Stimulated activated CD4-positive, alpha-beta T cell treated with anti-CD3 and anti-CD28 coated beads, Interleukin-2, amount 100 ng/mL, for 24 hours (primary cell): ENCODE data around the gene FNBP1.
"Not testable (repeated sequence)": the region's sequence is repeated elsewhere in the genome, so short reads cannot be mapped to it uniquely, and the experiment has no call there.

Experiments
- DNase-seq, 2 donors: peaks; one replicate each; pipeline ENCODE4 v3.0.0-alpha.2; 2020

The FNBP1 gene

DNA sequence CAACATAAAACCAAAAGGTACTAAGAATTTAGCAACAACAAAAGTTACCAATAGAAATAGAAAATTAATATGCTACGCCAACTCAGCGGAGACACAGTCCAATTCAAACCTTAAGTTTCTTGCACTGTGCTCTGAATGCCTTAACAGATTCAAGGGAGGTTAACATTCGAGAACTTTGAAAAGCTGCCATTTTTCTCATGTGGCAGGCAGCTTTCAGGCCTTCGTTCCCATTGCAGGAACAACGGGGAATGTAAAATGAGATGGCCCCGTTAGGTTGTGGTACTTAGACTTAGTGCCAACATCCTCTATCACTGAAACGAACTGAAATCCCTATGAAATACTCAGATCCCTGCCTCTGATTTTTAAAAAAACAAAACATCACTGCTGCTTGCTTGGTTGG lies 22.4 kb downstream of the FNBP1 start:
- no peak for DNase-seq

DNA sequence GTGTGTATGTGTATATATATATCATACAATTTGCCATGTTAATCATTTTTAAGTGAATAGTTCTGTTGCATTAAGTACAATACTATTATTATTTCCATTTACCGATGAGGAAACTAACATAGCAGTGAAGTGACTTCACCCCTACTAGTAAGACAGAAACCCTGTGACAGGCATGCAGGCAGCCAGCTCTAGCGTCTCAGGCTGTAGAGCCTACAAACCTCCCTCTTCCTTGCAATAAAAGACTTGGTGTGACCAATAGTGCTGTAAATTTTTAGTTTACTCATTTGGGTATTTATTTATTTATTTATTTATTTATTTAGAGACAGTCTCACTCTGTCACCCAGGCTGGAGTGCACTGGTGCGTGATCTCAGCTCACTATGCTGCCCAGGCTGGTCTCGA lies 24.7 kb downstream of the FNBP1 start:
- DNase-seq = peak in 1 of 2 donors; percentile 18

DNA sequence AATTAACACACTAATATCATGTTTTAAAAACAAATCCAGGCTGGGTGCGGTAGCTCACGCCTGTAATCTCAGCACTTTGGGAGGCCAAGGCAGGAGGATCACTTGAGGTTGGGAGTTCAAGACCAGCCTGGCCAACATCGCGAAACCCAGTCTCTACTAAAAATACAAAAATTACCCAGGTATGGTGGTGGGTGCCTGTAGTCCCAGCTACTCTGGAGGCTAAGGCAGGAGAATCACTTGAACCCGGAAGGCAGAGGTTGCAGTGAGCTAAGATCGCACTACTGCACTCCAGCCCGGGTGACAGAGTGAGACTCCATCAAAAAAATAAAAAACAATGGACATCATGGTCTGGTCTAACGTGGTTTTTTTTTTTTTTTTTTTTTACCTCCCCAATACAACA lies 25.5 kb downstream of the FNBP1 start:
- not testable (repeated sequence) for DNase-seq

DNA sequence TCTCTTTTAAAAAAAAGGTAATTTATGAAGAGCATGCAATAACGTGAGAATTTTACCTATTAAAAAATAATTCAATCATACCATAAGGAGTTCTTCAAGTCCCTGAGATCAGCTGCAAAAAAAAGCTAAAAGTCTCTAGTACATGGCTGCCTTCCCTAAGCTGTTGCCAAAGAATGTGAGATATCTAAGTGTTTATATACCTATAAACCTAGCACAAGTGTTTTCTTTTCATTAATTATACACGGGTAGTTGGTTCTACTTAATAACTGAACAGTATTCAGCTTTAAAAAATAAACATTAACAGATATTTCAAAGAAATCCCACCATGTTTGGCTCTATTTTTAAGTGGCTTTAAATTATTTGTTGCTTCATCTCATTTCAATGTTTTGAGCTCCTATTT lies 25.9 kb downstream of the FNBP1 start:
- no peak for DNase-seq

DNA sequence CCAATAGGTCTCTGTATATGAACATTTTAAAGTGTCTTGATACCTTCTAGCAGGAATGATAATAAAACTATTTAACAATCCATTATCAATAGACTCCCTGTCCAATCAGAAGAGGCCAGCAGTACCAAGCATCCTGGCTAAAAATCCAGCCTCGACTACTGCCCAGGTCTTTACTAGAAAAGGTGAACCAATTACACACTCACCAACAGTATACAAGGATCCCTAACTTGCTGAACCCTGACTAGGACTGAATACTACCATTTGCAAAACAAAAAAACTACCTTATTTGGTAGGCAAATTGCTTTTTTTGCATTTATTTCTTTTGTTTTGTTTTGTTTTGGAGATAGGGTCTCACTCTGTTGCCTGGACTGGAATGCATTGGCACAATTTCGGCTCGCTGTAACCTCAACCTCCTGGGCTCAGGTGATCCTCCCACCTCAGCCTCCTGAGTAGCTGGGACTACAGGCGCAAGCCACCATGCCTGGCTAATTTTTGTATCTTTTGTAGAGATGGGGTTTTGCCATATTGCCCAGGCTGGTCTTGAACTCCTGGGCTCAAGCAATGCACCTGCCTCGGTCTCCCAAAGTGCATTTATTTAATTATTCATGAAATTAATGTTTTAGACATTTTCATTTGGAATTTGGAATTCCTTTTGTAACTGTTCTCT lies 27.5 kb downstream of the FNBP1 start:
- no peak for DNase-seq

DNA sequence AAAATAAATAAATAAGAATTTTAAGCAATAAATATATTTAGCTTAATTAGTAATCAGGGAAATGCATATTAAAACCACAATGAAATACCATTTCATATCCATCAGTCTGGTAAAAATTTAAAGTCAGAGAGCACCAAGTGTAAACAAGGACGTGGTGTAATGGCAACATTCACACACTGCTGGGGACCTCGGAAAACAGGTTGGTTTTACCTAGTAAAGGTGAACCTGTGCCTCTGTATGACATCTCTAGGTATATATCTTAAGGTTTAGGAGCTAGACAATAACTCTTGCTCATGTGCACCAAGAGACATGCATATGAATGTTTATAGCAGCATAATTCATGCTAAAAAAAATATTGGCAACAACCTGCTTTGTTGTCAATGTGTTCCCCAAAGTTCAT lies 29.7 kb downstream of the FNBP1 start:
- no peak for DNase-seq

DNA sequence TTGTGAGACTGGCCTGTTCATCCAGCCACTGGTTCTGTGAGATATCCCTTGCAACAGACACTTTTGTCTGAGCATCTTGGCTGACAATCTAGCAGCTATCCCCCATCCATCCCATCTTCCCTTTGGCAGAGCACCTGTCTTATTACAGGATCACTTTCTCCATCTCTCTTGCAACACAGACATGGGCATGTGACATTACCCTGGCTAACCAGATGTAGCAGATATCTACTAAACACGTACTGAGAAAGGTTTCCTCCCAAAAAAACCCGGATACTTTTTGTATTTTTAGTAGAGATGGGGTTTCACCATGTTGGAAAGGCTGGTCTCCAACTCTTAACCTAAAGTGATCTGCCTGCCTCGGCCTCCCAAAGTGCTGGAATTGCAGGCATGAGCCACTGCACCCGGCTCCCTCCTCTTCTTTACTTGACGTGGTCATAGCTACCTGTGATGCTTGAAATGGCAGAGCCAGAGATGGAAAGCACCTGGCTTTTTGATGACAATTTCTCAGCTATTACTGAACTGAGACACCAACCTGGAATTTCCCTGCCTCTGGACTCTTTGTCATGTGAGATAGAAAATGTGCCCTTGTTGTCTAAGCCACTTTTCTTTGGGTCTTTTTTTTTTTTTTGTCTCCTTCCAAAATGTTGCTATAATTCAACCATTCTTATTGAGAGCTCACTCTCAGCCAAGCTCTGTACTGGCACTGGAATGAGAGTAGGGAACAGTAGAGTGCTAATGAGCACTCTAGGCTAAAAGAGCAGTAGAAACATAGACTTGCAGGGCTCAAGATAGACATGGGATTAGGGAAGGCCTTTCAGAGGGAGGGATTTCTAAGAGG lies 32.6 kb downstream of the FNBP1 start:
- DNase-seq = peak in 1 of 2 donors; percentile 52

DNA sequence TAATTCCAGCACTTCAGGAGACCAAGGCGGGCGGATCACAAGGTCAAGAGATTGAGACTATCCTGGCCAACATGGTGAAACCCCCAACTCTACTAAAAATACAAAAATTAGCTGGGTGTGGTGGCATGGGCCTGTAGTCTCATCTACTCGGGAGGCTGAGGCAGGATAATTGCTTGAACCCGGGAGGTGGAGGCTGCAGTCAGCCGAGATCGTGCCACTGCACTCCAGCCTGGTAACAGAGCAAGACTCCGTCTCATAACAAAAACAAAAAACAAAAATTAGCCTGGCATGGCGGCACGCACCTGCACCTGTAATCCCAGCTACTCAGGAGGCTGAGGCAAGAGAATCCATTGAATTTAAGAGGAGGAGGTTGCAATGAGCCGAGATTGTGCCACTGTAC lies 33.4 kb downstream of the FNBP1 start:
- DNase-seq = not testable (repeated sequence)

DNA sequence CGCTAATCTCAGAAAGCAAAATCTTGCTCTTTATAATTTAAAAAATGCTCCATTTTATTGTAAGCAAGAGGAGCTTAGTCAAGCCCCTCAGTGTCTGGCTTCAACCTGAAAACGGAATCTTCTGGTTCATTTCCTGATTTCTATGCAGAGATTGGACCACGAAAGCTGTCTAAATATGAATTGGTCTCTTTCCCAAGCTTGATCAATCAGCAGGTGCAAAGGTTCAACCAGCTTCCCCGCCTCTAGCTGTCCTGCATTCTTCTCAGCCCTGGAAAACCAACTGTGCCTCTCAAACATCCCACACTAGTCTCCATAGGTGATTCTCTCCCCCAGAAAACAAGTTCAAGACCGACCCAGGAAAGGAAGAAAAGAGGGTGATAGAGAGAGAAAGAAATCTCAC lies 34.5 kb downstream of the FNBP1 start:
- no peak for DNase-seq

DNA sequence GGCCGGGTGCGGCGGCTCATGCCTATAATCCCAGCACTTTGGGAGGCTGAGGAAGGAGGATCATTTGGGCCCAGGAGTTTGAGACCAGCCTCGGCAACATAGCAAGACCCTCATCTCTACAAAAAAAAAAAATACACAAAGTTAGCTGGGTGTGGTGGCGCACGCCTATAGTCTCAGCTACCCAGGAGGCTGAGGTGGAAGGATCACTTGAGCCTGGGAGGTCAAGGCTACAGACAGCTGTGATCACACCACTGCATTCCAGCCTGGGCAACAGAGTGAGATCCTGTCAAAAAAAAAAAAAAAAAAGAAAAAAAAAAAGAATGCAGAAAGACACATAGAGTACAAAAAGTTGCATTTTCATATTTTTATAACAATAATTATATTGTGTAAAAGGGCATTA lies 36.0 kb downstream of the FNBP1 start:
- not testable (repeated sequence) for DNase-seq

DNA sequence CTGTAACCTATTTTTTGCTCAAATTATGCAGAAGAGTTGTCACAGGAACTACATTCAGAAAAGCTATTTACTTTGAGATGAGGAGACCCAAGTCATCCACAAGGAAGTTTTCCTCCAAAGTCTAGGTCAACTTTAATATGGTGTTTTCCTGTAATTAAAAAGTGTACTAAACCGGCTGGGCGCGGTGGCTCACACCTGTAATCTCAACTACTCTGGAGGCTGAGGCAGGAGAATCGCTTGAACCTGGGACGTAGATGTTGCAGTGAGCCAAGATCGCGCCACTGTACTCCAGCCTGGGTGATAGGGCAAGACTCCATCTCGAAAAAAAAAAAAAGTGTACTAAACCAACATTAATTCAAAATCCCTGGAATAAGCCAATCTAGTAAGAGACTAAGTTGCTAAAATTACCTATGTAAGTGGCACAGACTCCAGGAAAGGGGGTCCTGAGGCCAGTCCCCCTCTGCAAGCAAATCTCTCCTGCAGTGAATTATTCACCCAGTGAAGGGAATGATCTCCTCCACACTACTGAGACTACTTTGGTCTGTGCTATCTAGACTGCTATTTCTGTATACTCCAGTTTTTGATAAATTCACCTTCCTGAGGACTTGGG lies 38.9 kb downstream of the FNBP1 start:
- DNase-seq = no peak

DNA sequence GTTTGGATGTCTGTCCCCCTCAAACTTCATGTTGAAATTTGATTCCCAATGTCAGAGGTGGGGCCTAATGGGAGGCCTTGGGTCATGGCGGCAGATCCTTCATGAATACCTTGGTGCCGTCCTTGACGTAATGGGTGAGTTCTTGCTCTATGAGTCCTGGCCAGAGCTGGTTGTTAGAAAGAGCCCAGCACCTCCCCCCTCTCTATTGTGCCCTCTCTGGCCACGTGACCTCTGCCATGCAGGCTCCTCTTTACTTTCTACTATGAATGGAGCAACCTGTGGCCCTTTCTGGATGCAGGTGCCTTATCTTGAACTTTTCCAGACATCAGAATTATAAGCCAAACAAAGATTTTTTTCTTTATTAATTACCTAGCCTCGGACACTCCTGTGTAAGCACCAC lies 40.7 kb downstream of the FNBP1 start:
- DNase-seq = no peak

DNA sequence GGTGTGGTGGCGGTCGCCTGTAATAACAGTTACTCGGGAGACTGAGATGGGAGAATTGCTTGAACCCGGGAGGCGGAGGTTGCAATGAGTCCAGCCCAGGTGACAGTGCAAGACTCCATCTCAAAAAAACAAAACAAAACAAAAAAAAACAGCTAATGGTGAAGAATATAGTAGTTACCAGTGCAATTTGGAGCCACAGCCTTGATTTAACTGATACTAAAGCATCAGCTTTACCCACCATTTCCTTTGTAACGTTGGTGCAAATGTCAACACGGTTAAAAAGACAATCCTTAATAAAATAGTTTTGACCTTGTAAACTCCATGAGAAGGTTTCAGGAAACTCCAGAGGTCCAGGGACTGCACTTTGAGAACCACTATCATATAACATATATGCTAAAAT lies 41.8 kb downstream of the FNBP1 start:
- DNase-seq = no peak

DNA sequence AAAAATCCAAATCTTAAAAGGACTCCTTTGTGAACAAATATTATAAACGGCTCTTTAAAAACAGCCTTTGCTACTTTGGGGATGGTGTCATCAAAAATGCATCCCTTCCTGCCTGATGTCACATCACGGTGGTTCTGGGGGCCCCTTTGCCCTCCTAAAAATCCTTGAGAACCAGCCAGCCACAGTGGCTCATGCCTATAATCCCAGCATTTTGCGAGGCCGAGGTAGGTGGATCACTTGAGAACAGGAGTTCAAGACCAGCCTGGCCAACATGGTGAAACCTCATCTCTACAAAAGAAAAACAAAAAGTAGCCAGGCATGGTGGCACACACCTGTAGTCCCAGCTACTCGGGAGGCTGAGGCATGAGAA lies 43.9 kb downstream of the FNBP1 start:
- no peak for DNase-seq

DNA sequence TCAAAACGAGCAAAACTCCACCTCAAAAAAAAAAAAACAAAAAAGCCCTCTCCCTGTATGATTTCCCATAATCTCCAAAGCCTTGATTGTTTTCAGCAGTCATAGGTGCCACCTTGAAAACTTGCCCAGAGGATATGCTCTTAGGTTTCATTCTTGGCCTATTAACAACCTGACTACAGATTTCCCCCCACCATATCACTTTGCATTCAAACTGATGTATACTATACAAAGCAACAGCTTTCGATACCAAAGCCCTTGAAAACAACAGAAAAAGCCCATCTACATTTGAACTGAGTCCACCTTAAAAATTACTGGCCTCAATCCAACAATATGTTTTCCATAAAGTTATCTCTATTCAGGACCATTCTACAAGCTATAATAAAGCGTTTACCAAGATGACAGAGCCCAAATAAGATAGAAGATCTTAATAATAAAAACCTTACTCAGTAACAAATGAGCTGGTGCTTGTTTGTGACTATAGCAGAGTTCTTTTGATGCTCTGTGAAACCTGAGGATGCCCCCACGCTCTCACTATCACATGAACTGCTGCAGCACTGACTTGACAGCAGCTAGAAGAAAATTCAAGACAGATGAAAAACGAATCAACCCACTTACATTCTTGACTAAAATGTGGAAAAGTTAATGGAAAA lies 44.4 kb downstream of the FNBP1 start:
- DNase-seq = peak in 1 of 2 donors; percentile 54

DNA sequence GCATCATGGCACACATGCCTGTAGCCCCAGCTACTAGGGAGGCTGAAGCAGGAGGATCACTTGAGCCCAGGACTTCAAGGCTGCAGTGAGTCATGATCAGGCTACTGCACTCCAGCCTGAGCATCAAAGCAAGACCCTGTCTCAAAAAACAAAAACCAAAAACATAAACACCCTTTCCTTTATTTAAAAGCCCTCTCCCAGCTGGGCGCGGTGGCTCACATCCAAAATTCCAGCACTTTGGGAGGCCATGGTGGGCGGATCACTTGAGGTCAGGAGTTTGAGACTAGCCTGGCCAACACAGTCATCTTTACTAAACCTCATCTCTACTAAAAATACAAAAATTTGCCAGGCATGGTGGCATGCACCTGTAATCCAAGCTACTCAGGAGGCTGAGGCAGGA lies 45.3 kb downstream of the FNBP1 start:
- DNase-seq = not testable (repeated sequence)

DNA sequence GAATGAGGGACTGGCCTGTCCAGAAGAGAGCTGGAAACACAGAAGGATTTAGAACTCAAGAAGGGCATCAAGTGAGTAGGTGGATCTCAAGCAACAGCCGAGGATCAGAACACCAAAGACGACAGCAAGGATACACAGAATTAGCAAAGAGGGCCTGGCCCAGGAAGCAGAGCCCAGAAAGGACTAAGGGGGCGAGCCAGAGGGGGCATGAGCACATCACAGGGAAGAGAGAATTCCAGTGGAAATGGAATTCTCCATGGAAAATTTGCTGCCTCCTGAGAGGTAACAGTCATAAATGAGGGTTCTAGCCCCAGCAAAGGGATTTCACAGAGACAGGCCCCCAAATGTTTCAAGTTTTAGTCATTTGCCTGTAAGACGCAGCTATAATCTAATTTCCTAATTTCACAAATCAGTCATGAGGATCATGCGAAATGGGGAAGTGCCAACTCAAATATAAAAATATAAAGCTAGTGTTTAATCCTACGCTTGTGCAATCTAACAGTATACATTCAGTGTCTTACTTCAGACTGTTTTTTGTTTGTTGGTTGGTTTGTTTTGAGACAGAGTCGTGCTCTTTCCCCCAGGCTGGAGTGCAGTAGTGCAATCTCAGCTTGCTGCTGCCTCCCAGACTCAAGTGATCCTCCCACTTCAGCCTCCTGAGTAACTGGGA lies 46.7 kb downstream of the FNBP1 start:
- no peak for DNase-seq

DNA sequence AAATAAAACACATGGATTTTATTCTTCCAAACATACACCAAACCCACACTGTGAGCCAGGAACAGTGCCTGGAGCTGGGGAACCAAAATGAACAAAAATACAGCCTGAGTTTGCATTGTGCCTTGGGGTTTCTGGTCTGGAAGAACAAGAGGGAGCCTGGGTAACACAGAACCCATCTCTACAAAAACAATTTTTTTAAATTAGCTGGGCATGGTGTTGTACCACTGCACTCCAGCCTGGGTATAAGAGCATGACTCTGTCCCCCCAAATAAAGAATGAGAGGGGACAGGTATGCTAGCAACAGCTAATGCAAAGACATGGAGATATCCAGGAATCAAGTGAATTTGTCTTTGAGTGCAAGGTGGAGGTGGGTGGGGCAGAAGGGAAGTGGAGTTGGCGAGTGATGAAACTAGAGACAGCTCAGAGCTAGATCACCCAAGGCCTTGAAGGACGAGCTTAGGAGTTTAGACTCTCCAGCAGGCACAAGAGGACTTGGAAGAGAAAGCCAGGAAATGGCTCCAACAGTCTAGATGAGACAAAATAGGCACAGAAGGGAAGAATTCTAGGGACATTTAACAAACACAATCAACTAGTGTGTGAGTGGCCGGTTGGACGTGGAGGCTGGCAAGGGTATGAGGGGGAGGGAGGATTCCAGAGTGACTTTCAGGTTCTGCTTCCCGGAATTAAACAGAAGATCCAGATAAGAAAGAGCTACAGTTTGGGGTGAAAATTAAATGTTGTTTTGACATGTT lies 47.4 kb downstream of the FNBP1 start:
- peak in 1 of 2 donors; percentile 53 for DNase-seq

DNA sequence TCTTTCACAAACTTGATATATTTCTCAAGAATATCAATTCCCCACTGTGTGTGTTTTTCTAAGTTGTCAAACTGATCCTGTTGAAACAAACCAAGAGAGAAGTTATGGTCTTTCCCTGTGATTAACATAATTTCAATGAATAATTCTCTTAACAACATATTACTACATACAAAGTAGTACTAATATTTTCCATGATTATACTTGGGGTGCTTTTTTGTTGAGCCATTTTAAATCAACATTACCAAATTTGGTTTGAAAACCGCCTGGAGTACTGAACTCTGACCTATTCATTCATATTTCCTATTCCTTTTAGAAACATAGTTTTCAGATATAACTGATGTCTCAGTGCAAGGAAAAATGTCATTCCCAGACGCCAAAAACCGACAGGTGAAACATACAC lies 48.1 kb downstream of the FNBP1 start:
- no peak for DNase-seq

DNA sequence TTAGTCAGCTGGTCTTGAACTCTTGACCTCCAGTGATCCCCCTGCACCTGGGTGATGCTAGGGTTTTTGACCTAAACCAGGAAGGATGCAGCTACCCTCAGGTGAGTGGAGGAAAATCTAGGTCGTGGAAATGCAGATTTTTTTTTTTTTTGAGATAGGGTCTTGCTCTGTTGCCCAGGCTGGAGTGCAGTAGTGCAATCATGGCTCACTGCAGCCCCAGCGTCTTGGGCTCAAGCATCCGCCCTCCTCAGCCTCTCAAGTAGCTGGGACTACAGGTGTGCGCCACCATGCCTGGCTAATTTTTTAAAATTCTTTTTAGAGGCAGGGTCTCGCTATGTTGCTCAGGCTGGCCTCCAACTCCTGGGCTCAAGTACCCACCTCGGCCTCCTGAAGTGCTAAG lies 51.9 kb downstream of the FNBP1 start:
- not testable (repeated sequence) for DNase-seq

DNA sequence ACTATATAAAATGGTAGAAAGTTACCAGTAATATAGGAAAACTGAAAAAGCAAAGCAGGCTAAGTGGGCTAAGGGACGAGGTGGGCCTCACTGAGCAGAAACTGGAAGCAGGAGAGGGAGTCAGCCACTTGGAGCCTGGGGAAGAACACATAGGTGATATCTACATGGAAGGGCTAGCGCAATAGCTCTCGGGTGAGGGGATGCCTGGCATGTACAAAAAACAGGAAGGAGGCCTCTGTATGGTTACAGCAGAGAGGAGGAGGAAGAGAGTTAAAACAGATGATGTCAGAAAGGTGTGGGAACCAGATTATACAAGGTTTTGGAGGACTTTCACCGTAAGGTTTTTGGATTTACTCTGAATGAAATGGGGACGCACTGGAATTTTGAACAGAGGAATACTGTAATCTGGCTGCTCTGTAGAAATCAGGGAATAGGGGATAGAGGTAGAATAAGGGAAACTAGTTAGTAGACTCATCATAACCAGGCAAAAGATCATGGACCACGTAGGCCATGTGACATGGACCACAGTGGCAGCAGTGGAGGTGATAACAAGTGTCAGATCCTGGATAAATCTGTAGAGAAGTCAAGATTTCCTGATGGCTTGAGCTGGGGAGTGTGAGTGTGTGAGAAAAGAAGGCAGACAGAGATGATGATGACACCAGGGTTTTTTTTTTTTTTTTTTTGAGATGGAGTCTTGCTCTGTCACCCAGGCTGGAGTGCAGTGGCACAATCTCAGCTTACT lies 52.5 kb downstream of the FNBP1 start:
- no peak for DNase-seq

DNA sequence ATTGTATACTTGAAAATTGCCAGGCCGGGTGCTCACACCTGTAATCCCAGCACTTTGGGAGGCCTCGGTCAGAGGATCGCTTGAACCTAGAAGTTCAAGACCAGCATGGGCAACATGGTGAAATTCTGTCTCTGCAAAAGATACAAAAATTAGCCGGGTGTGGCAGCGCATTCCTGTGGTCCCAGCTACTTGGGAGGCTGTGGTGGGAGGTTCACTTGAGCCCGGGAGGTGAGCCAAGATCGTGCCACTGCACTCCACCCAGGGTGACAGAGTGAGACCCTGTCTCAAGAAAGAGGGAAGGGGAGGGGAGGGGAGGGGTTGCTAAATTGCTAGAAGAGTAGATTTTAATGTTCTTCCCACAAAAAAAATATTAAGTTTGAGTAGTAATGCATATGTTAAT lies 53.2 kb downstream of the FNBP1 start:
- DNase-seq = no peak
